Stomach smooth muscle (tissue), 2 donors: ENCODE results near the gene PLAAT2.
"Not testable (repeated sequence)": the region's sequence is repeated elsewhere in the genome, so short reads cannot be mapped to it uniquely, and the experiment has no call there.

ENCODE experiments used
- H3K27ac ChIP-seq: one replicate; pipeline ENCODE4 v1.7.0; 2013; ENCODE audit warnings: mild to moderate bottlenecking, low read length, inconsistent platforms
- H3K27me3 ChIP-seq, 2 donors: one replicate each; pipeline ENCODE4 v1.7.0; 2013; ENCODE audit warnings: low read length in 2 of 2; ENCODE audit not compliant: insufficient read depth in 2 of 2, control insufficient read depth in 1 of 2
- H3K36me3 ChIP-seq, 2 donors: one replicate each; pipeline ENCODE4 v1.7.0; 2013; ENCODE audit warnings: low read length in 2 of 2; ENCODE audit not compliant: control insufficient read depth in 2 of 2, insufficient read depth in 2 of 2
- H3K4me1 ChIP-seq: one replicate; pipeline ENCODE4 v1.7.0; 2013; ENCODE audit warnings: low read length; ENCODE audit not compliant: control insufficient read depth, insufficient read depth
- H3K4me3 ChIP-seq, 2 donors: one replicate each; pipeline ENCODE4 v1.7.0; 2013; ENCODE audit warnings: low read length in 2 of 2
- H3K9ac ChIP-seq, 2 donors: one replicate each; pipeline ENCODE4 v1.7.0; 2013; ENCODE audit warnings: low read length in 2 of 2, mild to moderate bottlenecking in 1 of 2
- H3K9me3 ChIP-seq, 2 donors: one replicate each; pipeline ENCODE4 v1.7.0; 2013; ENCODE audit warnings: low read length in 2 of 2; ENCODE audit not compliant: control insufficient read depth in 2 of 2
- donor health status: healthy.
- donor health status: Pancreatic carcinoma.

PLAAT2 gene

DNA sequence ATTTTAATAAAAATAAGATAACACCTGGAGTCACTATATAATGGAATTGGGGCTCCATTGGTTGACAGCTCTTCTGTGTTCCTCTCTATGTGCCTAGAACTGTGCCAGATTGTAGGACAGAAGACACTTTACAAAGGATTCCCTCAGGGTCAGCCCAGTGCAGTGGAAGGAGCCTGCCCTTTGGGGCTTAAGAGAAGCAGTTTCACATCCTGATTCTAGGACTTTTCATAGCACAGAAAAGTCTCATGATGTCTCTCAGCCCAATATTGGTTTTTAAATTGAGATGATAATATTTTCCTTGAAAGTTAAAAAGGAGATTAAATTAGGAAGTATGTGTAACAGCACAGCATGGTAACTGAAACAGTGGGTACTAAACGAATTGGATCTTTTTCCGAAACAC lies 19.5 kb downstream of the PLAAT2 start:
- Histone ChIP-seq H3K27me3 (no peaks in the 10 kb centered on the region), H3K9ac (no peak overlapping the region), H3K4me3 (no peak overlapping the region), H3K27ac (no peak overlapping the region), H3K9me3 (no peaks in the 10 kb centered on the region), H3K4me1 (peaks cover 2% of the 10 kb centered on the region), H3K36me3 (peaks cover 8 to 23% of the 10 kb centered on the region in 2 donors)

DNA sequence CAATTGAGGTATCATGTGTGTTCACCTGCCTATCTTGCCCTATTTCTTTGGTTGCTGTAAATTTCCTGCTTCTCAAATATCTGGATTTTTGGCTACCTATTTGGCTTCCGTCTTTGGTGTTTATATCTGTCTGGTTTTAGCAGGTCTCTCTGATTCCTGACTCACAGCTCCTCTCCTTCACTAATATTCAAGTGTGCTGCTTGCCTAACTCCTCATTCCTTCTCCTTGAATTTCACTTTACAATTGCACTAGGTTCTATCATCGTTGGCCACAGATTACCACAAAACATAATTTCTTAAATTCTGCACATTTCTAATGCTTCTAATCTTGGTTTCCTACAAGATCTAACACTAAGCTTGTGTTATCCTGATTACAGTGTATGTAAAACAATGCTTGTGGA lies 20.7 kb downstream of the PLAAT2 start:
- not testable (repeated sequence) for H3K9ac ChIP-seq, H3K27me3 ChIP-seq, H3K9me3 ChIP-seq, H3K4me3 ChIP-seq, H3K27ac ChIP-seq
- peaks cover 14% of the 10 kb centered on the region for H3K4me1 ChIP-seq
- H3K36me3 ChIP-seq = peaks cover 8 to 23% of the 10 kb centered on the region in 2 donors

DNA sequence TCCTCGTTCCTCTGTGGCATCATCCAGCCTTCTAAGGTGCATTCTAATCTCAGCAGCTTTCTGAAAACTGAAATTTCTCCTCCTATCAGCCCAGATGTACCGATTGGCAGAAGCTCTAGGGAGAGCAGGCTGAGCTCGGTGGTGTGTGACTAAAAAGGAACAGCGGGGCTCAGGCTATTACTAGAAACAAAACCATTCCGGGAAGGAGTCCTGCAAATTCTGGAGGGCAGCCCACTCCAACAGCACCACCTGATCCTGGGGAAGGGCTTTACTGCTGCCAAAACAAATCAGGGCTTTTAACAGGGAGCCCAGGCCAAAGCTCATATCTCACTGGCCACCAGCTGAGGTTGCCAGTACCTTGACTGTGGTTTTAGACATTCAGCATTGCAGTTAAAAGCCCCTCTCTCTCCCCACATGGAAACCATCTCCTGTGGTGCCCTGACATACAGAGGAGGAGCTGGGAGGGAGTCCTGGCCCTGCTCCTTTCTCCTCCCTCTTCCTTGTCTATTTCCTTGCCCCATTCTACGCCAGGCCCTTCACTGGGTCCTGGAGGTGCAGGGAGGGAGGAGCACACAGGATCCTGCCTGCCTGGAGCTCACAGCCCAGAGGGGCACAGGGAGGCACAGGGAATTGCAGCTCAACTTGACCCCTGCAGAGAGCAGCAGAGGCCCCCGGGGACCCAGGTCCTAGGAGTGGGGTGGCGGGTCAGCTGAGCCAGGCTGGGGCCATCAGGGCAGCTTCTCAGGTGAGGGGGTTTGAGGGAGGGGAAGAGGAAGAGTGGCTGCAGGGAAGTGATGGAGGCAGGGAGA lies 25.7 kb downstream of the PLAAT2 start:
- Histone ChIP-seq H3K36me3 (no peaks in the 10 kb centered on the region), H3K27ac (peak overlapping the region; percentile 97), H3K9ac (peak overlapping the region; percentile 73 to 89), H3K4me3 (peak overlapping the region; percentile 79 to 81), H3K4me1 (peaks cover 35% of the 10 kb centered on the region), H3K9me3 (no peaks in the 10 kb centered on the region), H3K27me3 (no peaks in the 10 kb centered on the region)

DNA sequence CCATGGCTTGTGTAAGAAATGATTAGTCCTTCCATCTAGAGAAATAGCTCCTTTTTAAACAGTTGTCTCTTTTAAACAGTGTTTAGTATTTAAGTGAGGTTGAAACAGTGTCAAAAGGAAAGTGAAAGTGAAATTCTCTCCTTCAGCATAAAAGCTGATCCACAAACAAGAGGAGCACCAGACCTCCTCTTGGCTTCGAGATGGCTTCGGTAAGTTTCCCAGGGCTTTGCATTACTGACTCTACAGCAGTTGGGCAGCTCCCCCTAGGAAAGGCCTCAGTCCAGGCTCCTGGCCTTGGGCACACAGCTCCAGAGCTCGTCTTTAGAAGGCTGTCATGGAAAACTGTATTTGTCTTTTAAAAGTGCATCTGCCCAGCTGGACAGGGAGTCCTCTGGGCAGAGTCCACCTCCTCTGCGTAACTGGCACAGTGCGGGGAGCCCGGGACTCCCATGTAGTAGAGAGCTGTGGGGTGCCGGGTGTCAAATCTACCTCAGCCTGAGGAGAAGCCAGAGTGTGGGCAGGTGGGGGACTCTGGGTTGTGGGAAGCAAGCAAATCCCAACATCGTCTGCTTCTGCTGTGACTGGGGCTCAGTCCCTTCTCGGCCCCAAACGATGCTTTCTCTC lies 26.4 kb downstream of the PLAAT2 start, which contains the start of gene PLAAT4:
PLAAT4 (plus strand) TSS at position 140 of the 624 bp plus-strand sequence; CDS start at position 201, 61 bp downstream.
- no peaks in the 10 kb centered on the region for H3K36me3 ChIP-seq
- no peaks in the 10 kb centered on the region for H3K9me3 ChIP-seq
- H3K27ac ChIP-seq = peak within 1 kb of the TSS; percentile 97
- peaks cover 35% of the 10 kb centered on the region for H3K4me1 ChIP-seq
- peak within 1 kb of the TSS; percentile 79 to 81 for H3K4me3 ChIP-seq
- no peaks in the 10 kb centered on the region for H3K27me3 ChIP-seq
- H3K9ac ChIP-seq = peak within 1 kb of the TSS; percentile 73 to 89

DNA sequence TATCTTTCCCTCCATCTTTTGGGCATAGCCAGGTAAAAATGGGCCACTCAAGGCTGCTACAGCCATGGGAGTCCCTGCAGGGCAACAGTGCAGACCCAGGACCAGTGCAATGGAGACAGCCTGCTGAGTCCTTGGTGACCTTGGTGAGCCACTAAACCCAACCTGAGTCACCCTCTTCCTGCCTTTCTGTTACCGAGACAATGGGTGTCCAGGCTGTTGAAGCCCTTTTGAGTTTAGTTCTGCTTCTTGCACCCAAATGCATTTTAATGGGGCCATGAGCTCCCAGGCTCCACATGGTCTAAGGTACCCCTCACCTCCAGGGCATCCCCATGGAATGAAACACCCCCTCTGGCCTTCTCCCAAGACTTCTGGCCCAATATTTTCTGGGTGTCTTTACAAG lies 27.4 kb downstream of the PLAAT2 start:
- Histone ChIP-seq H3K36me3 (no peaks in the 10 kb centered on the region), H3K9ac (no peak overlapping the region), H3K27ac (peak overlapping the region; percentile 97), H3K4me3 (peak overlapping the region in 1 of 2 donors; percentile 81), H3K4me1 (peaks cover 35% of the 10 kb centered on the region), H3K9me3 (no peaks in the 10 kb centered on the region), H3K27me3 (no peaks in the 10 kb centered on the region)

DNA sequence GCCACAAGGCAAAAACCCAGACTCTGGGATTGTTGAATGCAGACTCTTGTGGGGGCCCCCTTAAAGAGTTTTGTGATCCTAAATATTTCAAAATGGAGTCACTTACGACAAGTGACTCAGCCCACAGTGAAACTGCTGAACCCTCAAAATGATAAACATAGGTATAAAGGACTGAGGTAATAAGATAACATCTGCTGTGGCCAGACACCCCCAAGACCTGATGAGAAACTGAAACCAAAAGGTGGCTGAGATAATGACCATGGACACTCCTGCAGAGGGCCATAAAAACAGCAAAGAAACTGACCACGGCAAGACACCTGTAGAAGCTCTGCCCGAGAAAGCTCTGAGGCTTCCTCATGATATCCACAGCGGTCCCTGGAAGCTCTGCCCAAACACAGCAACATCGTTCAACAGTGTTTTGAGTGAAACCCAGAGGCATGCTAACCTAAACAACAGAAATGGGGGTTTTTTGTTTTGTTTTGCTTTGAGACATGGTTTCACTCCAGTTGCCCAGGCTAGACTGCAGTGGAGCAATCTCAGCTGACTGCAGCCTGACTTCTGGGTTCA lies 28.2 kb downstream of the PLAAT2 start:
- no peak overlapping the region for H3K4me3 ChIP-seq
- H3K9me3 ChIP-seq = no peaks in the 10 kb centered on the region
- no peaks in the 10 kb centered on the region for H3K27me3 ChIP-seq
- no peaks in the 10 kb centered on the region for H3K36me3 ChIP-seq
- peaks cover 35% of the 10 kb centered on the region for H3K4me1 ChIP-seq
- no peak overlapping the region for H3K27ac ChIP-seq
- H3K9ac ChIP-seq = no peak overlapping the region

DNA sequence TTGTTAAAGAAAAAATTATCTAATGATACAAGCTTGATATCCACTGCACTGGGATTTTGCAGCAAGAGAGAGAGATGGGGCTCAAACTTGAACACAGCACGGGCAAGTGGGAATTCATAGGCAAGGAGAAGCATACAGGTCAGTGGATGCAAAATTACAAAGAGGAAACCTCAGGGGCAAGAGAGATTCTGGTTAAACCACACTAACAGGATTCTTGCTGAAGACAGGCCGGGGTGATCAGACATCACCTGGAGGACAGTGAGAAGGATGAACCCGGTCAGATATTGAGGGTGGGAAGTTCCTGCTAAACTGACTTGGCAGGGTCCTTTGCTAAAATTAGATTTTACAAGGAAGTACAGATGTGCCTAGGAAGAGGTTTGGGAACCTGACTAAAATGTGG lies 29.1 kb downstream of the PLAAT2 start:
- Histone ChIP-seq H3K9ac (no peak overlapping the region), H3K4me1 (peaks cover 35% of the 10 kb centered on the region), H3K36me3 (no peaks in the 10 kb centered on the region), H3K9me3 (no peaks in the 10 kb centered on the region), H3K27ac (no peak overlapping the region), H3K4me3 (no peak overlapping the region), H3K27me3 (no peaks in the 10 kb centered on the region)

DNA sequence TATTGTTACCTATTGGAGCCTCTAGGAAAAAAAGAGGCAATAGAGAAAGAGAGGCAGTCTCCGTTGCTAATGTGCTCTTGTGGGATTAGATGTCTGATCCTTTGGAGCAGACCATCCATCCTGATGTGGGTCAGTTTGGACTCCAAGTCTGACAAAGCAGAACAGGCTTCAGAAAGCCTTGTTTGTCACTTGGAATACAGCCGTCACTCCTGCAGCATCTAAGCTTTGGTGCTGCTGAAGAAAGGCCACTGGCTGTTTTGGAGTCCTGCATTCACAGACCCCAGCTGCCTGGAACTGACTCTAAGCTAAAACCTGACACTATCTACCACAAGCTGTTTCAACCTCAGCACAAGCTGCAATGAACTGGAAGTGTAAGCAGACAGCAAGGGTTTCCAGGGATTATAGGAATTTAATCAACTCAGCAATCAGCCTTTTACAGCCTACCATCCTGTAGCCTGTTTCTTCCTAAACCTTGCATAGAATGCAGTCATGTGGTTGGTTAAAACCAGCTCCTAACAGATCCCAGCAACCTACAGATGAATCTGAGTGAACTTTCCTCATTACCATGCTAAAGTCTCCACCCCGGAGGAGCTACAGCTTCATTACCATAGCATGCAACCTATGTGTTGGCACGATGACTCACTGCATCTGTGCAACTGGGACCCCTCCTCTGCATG lies 30.2 kb downstream of the PLAAT2 start:
- Histone ChIP-seq H3K4me1 (peaks cover 25% of the 10 kb centered on the region), H3K27ac (no peak overlapping the region), H3K9ac (no peak overlapping the region), H3K4me3 (no peak overlapping the region), H3K27me3 (no peaks in the 10 kb centered on the region), H3K9me3 (no peaks in the 10 kb centered on the region), H3K36me3 (no peaks in the 10 kb centered on the region)

DNA sequence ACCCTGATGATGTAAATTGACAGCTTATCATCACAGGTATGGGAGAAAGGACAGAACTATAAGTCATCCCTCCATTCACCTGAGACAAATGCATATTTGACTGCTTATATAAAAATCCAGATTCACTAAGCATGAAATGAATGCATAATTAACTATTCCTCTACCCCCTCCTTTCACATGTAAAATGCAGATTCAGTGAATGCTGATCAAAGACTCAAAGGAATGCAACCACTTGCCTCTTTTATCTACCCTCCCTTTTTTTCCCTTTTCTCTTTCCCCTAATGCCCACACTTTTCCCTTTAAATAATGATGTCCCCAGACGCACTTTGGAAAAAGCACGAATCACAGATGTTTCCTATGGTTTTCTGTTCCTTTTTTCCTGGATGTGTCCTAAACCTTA lies 31.1 kb downstream of the PLAAT2 start:
- Histone ChIP-seq H3K27me3 (no peaks in the 10 kb centered on the region), H3K9me3 (no peaks in the 10 kb centered on the region), H3K4me3 (no peak overlapping the region), H3K36me3 (no peaks in the 10 kb centered on the region), H3K4me1 (peaks cover 18% of the 10 kb centered on the region), H3K27ac (no peak overlapping the region), H3K9ac (no peak overlapping the region)

DNA sequence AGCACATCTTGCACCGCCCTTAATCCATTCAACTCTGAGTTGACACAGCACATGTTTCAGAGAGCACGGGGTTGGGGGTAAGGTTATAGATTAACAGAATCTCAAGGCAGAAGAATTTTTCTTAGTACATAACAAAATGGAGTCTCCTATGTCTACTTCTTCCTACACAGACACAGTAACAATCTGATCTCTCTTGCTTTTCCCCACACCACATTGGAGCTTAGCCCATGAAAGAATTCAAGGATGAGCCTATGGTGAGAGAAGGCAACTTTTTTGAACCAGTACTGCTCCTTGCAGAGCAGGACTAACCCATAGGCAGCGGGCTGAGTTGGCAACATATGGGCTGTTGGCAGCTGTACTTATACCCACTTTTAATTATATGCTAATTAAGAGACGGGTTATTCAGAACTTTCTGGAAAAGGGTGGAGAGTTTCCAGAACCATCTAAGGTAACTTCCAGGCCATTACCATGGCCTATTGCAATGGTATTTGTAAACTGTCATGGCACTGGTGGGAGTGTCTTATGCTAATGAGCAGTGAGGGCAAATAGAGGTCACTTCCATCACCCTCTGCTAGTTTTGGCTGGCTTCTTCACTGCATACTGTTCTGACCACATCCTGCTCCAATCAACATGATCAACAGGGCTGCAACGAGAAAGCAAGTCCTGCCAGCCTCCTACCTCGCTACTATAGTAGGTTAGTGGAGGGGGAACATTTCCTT lies 31.9 kb downstream of the PLAAT2 start:
- H3K9ac ChIP-seq, H3K4me3 ChIP-seq, H3K27ac ChIP-seq, H3K9me3 ChIP-seq, H3K4me1 ChIP-seq, H3K36me3 ChIP-seq, H3K27me3 ChIP-seq: not testable (repeated sequence)
